GM18873 (cell line): ENCODE data around the gene INPP4A.

Source experiments
- ATAC-seq: cut with Tn5 transposase; IDR thresholded peaks from one replicate; pipeline ENCODE4 v1.9.1; 2021; ENCODE audit warnings: mild to moderate bottlenecking, moderate library complexity, moderate number of reproducible peaks; ENCODE audit not compliant: unreplicated experiment, low FRiP score

Gene INPP4A

DNA sequence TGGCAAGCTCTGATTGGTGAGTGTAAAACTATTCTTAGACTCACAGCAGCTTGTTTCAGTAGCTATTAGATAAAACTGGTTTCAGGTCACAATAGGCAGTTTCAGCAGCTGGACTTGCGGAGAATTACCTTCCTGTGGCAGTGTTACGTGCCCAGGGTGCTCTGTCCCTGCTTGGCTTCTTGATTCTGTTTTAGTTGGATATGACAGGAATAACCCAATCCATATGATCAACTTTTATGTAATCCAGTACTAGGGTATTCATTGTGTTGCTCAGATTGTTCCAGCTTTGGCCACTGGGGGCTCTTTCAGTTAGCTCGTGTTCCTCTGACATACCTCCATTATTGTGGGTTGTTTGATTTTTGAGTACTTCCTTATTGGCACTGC, 43.1 kb downstream of the INPP4A start:
- peak; percentile 50 for ATAC-seq

- ATAC-seq: no peak
Measured at GRCh38 chr2:98488252-98488651, 43.6 kb downstream of the INPP4A start.

DNA sequence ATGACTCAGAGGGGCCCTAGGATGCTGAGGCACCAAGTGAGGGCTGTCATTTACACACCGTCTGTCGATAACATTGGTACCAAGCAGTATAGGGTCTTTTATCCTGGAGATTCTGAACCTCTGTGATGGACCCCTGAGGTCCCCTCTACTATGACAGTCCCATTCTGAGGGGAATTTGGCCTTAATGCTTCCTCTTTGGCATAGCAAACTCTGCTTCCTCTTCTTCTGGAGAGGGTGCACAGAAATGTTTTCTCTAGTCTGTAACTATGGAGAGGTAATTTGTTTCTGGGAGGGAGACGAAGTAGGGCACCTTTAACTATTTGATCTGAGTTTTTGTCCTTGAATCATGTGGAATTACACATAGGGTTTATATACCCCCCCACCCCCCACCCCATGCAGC, 44.8 kb downstream of the INPP4A start:
- no peak for ATAC-seq

DNA sequence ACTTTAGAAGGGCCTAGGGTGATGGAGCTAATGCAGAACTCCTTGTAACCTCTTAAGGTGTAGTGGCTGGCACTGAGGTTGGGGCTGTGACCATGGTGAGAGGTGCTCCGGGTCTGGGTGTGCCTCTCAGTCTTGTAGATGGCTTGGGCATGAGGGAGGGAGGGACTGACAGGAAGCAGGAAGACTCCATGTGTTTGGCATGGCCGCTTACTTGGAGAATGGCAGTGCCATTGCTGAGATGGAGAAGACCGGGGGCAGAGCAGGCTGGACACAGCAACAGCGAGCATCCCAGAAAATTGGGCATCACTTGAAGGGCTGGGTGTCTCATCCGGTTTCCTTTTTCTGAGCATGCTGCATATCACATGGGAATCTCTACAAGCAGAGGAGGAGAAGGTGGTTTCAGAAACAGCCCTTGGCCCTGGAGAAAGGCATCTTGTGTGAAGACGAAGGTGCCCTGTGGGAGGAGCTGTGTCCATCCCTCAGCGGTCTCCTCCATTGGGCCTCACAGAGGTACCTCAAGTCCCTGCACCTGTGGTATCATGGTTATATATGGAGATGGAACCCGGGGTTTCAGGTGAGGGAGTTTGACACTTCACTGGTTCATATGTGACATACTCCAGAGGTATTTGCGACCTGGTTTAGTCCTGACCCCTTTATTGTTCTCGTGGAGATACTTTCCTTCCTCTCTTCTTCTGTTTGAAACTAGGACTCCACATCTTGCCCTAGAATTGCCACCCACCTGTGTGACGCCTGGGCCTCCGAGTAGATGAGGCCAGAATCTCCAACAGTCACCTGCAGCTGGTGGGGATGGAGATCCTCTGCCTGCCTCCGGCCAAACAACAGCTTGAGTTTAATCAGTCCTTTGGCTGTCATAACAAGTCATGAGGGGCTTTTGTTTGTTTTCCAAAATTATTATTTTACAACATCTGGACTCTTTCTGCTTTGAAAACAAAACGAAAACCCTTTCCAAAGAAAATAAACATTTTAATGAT, 45.6 kb downstream of the INPP4A start:
- ATAC-seq: no peak

DNA sequence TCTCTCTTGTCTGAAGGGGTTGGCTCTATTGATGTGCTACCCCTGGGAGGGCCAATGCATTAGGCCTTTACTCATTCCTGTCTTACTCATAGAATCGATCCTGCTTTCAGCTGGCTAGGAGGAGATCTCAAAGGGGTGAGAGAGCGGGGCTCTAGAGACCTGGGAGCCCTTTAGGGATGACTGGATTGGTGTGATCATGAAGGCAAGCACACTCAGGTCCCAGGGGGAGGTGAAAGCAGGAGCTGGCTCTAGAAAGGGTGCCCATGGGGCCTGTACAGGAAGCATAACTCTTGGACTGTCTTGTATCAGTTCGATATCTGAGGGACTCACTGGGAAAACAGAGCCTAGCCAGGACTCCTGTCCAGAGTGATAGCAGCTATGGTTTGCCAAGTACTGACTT, 47.8 kb downstream of the INPP4A start:
- no peak for ATAC-seq

DNA sequence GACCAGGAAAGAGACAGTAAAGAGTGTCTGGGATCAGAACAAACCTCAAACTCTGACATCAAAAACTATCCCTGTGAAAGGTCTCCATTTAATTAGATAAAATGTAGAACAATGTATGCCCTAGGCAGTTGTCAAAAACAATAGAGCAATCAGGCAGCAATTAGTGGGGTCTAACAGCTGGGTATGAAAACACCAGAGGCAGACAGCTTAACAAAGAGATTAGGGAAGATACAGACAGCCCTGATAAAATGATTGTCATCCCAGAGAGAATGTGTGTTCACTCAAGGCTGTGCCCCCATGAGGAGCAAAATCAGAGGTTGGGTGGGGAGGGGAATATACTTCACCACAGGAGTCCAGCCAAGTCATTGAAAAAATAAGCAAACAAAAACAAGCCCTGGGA, 50.0 kb downstream of the INPP4A start:
- ATAC-seq: no peak

DNA sequence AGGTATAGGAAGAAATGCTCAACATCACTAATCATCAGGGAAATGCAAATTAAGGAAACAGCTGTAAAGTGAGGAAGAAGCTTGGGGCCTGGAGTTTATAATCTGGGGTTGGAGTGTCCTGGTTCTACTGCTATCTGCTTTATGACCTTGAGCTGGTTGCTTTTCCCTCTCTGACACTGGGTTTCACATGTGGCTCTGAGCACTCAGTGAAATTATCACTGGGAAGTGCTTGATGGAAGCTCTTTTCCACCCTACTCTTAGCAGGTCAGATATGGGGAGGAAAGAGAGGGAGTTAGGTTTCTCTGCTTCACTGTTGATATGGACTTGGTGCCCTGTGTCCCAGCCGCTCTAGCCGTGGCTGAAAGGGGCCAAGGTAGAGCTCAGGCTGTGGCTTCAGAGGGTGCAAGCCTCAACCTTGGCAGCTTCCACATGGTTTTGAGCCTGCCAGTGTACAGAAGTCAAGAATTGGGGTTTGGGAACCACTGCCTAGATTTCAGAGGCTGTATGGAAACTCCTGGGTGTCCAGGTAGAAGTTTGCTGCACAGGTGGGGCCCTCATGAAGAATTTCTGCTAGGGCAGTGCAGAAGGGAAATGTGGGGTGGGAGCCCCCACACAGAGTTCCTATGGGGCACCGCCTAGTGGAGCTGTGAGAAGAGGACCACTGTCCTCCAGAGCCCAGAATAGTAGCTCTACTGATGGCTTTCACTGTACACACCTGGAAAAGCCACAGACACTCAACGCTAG, 52.3 kb downstream of the INPP4A start:
- no peak for ATAC-seq

DNA sequence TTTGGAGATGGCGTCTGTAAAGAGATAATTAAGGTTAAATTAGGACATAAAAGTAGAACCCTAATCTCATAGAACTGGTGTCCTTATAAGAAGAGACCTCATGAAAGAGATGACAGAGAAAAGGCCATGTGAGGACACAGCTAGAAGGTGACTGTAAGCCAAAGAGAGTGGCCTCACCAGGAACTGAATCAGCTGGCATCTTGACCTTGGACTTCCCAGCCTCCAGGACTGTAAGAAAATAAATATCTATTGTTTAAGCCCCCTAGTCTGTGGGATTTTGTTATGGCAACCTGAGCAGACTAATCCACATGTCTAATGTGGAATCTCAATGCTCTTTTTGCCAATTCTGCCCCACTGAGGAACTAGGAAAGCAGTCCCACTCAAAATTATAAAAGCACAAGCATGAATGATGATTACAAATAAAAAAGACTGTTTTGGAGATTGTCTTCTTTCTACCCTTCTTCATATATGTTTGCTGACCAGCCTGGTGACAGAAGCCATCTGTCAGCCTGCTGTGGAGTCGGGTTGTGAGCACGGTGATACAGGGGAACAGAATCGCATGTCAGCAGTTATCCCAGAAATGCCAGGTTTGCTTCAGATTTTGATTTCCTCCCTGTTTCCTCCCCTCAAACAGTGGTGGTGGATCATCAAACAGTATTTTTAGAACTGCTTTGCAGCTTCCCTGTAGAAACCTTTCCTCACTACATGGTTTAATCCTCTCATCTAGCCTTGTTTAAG, 54.2 kb downstream of the INPP4A start:
- no peak for ATAC-seq

- no peak for ATAC-seq
Measured at GRCh38 chr2:98500561-98500960, 55.9 kb downstream of the INPP4A start.

GRCh38 chr2:98501223-98501622, 56.6 kb downstream of the INPP4A start:
- no peak for ATAC-seq

DNA sequence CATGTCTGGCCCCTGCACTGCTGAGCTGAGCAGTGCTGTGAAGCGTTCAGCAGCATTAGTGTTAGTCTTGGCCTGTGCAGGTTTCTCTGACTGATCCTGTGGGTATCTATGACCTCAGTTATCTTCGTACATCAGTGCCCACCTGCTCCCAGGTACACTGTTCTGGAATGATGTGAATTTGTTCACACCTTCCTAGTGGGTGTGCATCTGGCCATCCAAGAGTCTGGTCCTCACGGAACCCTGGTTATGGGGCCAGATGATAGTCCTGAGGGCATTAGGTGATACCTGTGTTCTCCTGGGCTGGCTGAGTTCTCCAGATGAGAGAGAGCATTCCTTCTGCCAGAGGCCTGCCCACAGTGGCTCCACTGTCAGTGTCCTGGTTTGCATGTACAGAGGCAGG, 57.2 kb downstream of the INPP4A start:
- no peak for ATAC-seq

DNA sequence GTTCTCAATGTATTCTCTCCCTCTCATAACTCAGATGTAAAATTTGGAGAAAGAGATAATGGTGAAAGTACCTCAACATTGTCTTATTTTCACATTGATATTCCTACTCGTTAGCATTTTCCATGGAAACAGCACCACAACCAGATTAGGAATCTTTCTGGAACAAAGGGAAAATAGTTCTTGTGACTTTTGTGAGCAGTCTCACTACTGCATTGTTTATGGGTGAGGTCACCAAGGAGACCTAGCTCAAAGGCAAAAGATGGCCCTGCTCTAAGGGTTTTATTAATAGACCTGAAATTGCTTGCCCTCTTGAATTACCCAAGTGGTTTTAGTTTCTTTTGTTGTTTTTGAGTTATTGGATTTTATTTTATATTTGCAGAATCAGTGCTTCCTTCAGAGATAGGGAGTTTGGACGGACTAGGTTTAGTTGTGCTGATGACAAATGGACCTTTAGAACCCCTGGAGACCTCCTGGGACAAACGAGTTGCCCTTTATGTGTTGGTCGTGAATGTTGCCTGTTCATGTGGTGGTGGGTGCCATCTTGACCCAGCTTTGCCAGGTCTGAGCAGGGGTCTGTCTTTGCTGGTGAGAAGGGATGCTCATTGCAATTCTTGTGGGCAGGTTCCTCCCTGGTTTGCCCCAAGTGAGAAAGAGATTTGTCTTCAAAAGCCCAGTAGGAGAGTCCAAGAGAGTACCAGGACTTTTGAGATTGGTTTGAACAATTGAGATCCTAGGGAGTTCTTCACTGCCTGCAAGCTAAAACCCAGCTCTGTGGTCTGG, 58.1 kb downstream of the INPP4A start:
- ATAC-seq: no peak

- no peak for ATAC-seq
Measured at GRCh38 chr2:98503481-98504105, 58.9 kb downstream of the INPP4A start.

DNA sequence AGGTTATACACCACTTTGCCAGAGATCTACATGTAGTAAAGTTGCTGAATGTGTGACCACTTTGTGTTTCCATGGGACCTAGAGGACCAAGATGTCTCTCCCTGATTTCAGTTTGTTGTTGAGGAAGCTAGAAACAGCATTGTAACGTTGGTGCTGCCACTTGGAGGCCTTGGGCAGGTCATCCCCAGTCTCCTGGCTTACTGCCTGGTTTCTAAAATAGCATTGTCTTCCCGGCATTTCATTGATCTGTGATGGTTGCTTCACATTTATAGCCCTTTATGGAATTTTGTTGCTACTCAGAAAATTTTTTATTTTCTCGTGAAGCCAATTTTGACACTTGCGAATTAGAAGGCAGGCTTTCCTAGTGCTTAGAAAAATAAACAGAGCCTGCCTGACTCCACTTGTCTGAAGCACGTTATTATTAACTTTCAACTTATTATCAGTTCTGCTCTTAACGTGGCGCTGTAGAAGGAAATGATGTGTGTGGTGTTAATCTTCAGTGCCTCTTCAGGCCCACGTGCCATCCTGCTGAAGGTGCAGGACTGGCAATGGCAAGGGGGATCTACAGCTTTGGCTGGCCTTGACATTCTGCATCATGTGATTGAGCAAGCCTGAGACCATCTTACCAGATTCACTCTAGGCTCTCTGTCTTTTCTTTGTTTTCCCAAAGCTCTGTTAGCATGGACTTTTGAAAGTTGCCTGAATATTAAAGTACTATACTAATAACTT, 59.9 kb downstream of the INPP4A start:
- no peak for ATAC-seq

DNA sequence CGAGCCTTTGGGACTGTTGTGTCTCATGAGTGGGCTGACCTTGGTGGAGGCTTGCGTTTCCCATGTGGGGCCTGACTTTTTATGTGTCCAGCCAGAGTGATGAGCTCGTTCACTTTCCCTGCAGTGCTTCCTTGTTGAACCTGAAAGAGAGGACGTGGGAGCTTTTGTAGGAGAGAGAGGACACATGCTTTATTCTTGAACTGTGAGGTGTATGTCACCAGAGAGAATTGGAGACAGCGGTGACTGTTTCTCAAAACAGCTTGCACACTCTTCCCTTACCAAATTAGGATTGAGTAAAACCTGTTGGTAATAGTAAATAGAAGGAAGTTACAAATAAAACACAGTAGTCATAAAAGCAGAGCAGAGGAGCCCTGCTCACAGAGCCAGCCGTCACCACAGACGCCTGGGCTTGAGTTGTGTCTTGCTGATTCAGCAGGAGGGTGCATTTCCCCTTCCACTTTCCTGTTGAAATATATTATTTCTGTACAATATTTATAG, 60.7 kb downstream of the INPP4A start:
- no peak for ATAC-seq

- no peak for ATAC-seq
Measured at GRCh38 chr2:98505971-98506664, 61.5 kb downstream of the INPP4A start.

GRCh38 chr2:98506881-98507280, 62.2 kb downstream of the INPP4A start:
- no peak for ATAC-seq

DNA sequence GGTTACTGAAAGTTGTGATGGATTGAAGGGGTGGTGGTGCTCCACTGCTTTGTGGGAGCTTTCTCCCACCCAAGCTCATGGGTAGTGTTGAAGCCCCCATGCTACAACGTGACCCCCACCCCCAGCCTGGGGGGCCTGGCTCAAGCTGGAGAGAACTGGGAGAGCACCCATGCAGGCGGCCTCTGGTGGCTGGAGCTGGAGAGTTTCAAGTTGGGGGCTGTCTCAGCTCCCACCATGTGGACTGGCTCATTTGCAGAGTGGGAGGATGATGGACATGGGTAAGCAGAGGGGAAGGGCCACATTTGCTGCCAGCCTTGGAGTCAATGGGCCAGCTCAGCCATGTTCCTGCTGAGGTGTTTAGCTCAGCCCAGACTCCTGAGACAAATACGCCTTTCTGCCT, 62.8 kb downstream of the INPP4A start:
- no peak for ATAC-seq
